Left renal cortex interstitium (tissue), 4 donors: ENCODE results near the gene BCL2L2. TPM values are rescaled to one million over a fixed set of nuclear protein-coding genes. Genes with fewer than 3 reads are reported as not detected.
"Not testable (repeated sequence)": the region's sequence is repeated elsewhere in the genome, so short reads cannot be mapped to it uniquely, and the experiment has no call there.

Experiments
- DNase-seq, 4 donors: peaks; one replicate each; pipeline ENCODE4 v3.0.0-alpha.2; 2013; ENCODE audit warnings: low read depth in 4 of 4, low spot score in 2 of 4, missing footprints in 1 of 4
- polyA plus RNA-seq, 4 donors: library from polyadenylated mRNA; unstranded; fragments of 120-200 nt; gene quantifications; one replicate each; pipeline ENCODE4 v1.2.1, GENCODE V29; 2013; ENCODE audit not compliant: insufficient read length in 4 of 4

BCL2L2 gene, protein sequence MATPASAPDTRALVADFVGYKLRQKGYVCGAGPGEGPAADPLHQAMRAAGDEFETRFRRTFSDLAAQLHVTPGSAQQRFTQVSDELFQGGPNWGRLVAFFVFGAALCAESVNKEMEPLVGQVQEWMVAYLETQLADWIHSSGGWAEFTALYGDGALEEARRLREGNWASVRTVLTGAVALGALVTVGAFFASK
- 10 to 100 TPM; 35.8 to 49.4 (median 42.8) TPM for polyA plus RNA-seq

DNA sequence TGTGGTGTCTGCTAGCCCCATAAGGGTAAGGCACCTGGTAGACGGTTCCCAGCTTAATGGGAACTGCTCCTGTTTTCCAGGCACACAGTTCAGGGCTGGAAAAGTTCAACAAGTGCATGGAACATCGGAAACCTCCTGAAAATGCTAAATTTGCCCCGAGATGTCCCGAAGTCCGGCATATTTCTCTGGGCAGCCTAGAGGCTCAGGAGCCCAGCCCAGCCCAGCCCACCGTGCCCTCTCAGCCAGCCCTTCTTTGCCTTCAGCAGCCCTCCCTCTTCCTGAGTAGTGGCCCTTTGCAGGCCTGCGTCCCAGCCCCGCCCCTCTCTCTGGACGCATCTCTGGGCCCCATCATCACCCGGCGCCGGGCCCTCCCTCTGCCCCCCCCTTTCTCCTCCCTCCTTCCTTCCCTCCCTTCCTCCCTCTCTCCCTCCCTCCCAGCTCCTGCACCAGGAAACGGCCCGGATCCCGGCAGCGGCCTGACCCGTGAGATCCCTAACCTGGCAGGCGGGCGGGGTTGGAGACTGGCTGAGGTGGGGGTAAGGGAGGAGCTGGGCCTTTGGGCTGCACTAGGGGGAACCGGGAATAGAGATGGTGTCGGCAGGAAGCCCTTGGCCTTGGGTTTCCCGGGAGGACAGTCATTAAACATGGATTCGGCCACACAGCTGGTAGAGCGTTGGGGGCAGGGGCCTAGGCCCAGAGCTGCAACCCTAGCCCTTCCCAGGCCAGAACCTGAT is at the start of gene BCL2L2:
Gene BCL2L2 (plus strand): TSS at position 422 of the 734 bp plus-strand sequence. CDS start 935 bp downstream, outside the sequence.
- DNase-seq, result peak in 3 of 4 donors; percentile 84 to 90 (median 89)

DNA sequence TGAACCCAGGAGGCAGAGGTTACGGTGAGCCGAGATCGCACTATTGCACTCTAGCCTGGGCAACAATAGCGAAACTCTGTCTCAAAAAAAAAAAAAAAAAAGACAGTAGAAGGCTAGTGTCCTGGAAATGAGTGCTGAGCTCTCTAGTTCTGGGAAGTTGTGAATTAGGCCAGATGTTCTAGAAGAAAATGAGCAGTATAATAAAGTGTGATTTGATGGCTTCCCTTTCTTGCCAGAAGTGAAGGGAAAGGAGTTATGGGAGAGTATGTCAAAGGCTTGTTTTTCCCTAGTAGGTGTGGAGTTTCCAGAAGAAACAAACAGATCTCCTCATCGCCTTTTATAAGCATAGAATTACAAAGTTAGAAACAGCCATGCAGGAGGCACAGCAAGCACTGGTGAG is 48.4 kb upstream of the BCL2L2 start:
- no peak for DNase-seq

DNA sequence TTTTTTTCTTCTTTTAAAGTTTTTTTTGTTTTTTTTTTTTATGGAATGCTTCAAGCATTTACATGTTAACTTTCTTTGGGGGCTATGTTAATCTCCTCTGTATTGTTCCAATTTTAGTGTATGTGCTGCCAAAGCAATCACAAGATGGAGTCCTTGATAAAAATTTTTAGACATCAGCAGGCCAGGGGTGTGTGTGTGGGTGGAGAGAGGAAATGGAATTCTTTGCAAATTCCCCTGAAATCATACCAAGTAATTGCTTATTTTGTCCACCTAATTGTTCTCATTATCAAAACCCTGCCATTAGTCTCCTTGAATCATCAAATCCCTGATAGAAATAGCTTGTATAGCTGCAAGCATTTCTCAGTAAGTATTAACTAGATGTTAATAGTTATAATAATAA is 47.2 kb upstream of the BCL2L2 start:
- no peak for DNase-seq

DNA sequence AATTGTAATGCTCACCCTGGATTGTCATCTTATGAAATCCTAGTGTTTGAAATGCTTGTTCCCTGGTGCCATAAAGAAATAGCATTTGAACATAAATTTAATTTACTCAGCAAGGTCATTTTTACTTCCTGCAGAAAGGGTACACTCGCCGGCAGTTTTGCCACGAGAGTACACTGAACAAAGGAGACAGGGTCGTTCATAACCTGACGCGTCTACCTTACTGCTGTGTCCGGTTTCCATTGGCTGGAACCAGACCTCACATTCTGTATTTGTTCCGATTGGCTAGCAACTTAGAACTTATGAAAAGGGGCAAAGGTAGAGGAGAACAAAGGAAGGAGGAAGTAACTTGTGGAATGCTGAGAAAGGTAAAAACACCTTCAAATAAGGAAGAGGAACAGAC is 45.8 kb upstream of the BCL2L2 start:
- DNase-seq, result not testable (repeated sequence)

DNA sequence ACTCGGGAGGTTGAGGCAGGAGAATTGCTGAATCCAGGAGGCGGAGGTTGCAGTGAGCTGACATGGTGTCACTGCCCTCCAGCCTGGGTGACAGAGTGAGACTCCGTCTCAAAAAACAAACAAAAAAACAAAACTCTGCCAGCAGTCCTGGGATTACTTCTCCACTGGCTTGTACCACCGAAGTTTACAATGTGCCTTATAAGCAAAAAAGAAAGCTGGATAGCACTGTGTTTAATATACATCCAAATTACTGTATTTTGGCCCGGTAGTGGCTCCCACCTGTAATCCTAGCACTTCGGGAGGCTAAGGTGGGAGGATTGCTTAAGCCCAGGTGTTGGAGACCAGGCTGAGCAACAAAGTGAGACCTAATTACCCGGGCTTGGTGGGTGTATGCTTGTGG is 37.4 kb upstream of the BCL2L2 start:
- no peak for DNase-seq

DNA sequence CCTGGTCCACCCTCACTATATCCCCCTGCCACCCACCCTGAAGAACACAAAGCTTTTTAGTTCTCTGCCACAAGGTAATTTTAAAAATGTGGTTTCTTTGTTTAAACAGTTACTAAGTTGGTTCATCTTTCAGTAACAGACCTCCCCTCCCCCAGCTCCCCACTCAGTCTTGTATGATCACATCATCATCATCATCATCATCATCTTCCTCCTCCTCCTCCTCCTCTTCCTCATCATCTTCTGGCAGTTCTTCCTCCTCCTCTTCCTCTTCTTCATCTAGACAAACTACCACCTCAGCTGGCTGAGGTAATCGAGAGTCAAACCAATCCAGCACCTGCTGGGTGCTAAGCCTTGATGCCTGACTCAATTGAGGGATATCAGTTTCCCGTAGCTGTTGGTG is 31.2 kb upstream of the BCL2L2 start:
- no peak for DNase-seq

DNA sequence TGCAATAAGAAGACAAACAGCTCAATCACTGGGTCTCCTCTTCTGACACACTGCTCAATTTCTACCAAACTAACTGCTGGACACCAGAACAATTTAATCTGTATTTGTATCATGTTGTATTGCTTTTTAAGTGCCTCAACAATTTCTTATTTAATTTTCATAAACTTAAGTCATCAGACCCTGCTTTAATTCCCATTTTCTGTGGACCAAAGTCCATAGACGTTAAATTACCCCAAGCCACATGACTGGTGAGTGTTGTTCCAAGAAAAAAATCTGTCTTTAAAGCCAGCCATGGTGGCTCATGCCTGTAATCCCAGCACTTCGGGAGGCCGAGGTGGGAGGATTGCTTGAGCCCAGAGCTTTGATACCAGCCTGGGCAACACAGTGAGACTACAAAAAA is 29.4 kb upstream of the BCL2L2 start:
- DNase-seq, result no peak

DNA sequence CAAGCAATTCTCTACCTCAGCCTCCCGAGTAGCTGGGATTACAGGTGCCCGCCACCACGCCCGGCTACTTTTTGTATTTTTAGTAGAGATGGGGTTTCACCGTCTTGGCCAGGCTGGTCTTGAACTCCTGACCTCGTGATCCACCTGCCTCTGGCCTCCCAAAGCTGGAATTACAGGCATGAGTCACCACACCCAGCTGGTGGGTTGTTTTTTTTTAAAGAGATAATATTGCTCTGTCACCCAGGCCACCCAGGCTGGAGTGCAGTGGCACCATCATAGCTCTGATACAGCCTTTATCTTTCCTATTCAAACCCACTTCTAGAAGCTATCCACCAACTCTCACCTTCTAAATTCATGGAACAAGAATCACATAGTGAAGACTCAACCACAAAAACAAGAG is 28.7 kb upstream of the BCL2L2 start:
- not testable (repeated sequence) for DNase-seq

DNA sequence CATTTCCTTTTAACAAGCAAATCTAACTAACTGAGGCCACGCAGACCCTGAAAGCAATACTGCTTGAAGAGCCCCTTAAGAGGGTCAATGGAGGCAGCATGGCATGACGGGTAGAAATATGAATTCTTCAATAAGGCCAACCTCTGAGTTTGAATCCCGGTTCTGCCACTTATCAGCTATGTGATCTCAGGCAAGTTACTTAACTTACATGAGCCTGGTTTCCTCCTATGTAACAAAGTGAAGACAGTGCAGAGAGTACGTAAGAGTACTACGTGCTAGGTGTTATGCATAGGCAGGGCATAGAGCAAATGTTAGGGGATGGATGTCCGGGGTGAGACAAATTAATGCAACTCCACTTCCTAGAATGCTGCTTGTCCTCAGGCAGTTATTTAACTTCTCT is 25.4 kb upstream of the BCL2L2 start:
- DNase-seq, result no peak

DNA sequence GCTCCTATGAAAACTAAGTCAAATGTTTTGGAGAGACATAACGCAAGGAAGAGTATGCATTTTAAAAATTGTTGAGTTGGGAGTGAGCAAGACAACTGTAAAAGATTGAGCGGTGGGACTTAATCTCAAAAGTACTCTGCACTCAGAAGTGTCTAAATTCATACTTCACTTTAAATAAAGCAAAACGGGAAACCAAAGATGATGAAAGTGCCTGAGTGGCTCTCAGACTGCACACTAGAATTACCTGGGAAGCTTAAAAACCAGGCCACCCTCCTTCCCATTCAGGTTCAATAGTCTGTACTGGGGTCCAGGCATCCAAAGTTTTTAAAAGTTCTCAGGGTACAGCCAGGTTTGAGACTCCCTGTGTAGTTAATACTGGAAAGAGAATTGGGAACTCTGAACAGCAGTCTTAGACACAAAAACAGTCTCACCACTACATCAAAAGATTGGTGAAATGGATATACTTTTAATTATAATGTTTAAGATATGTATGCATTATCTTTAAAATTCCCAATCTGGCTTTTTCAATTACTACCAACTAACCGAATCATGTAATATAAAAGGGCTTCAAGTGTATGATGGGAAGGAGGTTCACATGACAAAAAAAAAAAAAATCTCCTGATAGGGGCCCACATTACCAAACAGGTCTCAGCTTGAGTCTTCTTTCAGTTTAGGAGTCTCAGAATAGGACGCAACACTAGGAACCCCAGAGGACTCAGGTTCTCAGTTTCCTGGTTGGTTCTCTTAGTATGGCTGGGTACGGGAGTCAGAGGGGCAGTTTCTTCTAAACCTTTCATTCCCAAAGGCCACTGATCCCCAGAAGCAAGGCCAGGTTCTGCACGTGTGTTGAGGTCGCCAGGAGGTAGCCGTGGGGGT is 21.7 kb upstream of the BCL2L2 start:
- no peak for DNase-seq

DNA sequence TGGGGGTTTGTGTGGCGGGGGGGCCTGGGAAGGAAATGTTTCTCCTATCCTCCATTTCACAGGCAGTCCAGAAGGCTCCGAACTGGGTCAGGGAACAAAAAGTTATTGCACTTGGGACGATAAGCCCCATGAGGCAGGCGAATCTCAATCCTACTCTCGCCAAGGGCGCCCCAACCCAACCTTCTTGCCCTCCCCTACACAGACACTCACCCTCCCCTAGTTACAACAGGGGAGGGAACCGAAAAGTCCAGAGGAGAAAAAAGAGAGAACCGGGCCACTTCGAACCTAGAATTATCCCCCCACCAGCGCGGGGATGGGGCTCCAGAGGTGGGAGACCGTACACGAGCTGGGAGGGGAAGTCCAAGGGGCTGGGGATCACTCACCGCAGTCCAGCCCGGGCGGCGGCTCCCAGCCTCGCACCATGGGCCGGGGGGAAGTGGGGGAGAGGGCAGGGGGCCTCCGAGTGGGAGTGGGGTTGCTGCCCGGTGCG is 21.1 kb upstream of the BCL2L2 start:
- peak in 1 of 4 donors; percentile 16 for DNase-seq

DNA sequence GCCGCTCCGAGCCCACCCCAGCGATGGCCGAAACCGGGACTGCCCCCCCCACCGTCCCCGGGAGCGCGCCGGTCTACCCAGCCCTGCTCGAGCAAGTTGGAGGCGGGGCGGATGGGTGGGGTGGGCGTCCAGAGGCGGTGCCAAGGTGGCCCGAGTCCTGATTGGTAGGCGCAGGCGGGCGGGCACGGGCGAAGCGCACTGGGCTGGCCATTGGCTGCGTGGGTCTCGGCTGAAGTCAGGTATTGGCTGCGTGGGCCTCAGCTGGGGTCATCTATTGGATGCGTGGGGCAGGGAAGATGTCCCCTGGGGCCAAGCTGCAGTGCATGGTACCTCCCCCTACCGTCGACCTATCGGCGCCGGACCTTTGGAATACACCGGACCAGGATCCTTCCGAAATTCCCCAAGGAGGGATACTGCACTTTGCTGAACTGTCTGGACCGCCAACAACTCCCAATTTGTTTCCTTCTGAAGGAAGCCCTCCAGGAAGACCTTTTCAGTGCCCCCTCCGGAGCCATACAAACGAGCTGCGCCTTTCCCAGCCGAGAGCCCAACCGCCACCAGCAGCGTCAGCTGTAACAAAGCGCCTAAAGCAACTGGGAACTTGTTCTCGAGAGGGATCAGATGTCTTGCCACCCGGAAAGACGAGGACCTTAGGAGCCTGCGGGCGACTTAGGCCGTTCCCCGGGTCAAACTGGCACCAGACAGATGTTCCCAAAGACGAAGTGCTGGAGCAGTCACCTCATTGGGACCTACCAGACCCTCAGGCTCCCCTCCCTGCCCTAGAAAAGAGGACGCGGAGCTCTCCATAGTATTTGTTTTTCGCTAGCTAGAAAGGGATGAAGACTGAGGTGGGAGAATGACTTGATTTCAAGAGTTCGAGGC is 20.4 kb upstream of the BCL2L2 start, which contains the start of gene HOMEZ:
Gene HOMEZ (minus strand): TSS at position 113 of the 882 bp plus-strand sequence. CDS start 180 bp downstream, outside the sequence.
- peak; percentile 88 to 92 (median 91) for DNase-seq

DNA sequence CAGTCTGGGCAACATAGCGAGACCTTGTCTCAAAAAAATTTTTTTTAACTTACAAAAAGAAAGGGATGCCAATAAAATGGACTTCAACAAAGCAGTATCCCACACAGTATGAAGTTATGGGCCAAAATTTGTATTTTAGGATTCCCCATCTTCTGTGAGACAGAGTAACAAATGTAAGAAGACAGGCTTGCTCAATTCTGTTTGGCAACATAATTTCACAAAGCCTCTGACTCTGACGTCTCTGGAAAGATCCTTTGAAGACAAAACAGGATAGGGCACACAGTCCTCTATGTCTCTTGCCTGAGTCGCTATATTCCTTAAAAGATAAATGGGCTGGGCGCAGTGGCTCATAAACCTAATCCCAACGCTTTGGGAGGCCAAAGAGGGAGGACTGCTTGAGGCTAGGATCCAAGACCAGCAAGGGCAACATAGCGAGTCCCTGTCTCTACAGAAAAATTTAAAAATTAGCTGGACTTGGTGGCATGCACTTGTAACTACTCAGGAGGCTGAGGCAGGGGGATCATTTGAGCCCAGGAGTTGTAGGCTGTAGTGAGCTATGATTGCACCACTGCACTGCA is 19.6 kb upstream of the BCL2L2 start:
- no peak for DNase-seq

DNA sequence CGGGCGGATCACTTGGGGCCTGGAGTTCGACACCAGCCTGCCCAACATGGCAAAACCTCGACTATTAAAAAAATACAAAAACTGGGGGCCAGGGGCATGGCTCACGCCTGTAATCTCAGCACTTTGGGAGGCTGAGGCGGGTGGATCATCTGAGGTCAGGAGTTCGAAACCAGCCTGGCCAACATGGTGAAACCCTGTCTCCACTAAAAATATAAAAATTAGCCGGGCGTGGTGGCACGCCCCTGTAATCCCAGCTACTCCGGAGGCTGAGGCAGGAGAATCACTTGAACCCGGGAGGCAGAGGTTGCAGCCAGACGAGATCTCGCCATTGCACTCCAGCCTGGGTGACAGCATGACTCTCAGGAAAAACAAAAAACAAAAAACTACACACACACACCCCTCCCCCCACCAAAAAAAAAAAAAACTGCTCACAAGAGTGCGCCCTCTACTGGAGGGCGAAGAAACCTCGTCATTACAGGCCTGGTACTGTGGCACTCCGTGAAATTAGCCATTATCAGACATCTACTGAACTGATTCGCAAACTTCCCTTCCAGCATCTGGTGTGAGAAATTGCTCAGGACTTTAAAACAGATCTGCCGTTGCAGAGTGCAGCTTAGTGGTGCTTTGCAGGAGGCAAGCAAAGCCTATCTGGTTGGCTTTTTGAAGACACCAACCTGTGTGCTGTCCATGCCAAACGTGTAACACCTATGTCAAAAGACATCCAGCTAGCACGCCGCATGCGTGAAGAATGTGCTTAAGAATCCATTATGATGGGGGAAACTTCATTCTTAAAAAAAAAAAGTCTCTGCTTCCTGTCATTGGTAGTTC is 11.7 kb upstream of the BCL2L2 start:
- DNase-seq, result peak in 1 of 4 donors; percentile 37

DNA sequence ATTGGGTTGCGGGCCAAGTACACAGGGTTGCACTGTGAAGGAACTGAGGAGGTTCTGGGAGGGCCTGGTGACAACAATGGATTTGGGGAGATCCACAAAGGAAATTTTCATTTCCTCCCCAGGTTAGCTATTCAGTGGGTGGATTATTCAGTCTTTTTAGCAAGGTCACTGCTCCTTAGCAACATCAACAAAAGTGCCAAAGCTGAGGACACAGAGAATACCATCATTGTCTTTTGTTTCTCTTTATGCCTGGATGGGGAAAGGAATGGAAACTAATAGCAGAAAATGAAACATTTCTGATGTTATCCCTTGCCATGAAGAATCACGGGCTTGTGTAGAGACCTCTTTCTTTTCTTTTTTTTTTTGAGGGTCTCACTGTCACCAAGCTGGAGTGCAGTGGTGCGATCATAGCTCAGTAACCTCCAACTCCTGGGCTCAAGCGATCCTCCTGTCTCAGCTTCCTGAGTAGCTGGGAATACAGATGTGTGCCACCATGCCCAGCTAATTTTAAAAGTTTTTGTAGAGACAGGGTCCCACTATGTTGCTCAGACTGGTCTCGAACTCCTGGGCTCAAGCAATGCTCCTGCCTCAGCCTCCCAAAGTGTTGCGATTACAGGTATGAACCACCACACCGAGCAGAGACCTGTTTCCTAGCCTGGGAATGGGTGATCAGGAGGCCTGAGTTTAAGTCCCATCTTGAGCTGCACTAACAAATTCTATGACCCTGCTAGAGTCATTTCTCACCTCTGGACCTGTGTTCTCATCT is 10.4 kb upstream of the BCL2L2 start:
- DNase-seq, result no peak

DNA sequence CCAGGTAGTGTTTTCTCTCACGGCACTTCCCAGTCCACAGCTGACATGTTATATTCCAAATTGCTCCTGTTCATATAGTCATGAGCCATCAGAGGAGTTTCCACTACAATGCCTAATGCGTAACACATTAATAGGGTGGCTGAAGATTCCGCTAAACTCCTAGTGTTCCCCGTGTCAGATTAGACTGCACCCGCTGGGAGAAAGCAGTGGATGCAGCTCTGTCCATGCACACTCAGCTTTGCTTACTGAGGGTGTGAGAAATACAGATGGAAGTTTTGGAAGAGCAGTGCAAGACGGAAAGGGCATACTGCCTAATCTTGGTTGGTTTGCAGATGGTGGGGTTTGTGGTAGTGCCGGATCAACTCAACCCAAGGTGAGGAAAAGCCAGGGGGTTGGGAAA is 9.5 kb upstream of the BCL2L2 start:
- DNase-seq, result no peak

DNA sequence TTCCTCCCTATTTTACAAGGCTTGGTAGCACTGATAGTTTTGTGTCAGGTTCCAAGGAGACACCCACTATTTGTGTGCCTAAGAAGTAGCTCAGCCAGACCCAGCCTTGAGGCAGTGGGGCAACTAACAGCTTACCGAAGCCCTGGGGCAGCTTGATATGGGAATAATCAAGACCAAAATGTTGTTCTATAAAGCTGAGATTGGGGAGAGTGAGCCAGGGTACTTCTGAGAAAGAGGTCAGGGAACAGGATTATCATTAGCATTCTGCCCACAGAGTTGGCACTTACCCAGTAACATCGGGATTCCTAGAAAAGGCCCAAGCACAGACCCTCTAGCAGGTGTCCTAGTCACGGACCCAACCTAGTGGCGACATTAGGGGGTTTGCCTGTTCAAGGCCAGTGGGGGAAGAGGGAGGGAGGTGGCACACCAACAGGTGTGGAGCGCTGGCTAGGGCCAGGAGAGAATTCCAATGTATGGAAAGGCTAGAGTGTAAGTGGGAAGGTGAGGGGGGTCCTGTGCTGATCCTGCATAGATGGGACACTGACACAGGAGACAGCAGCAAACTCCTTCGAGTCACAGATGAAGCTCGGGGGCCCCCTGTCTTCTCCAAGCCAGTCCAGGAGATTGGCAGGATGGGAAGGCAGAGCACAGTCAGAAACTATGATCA is 8.9 kb upstream of the BCL2L2 start:
- DNase-seq, result no peak
